ENCODE measurements around the gene WWOX.

GRCh38 chr16:78607022-78607421 lies 507.6 kb downstream of the WWOX start:
- TF ChIP-seq CTCF (IDR thresholded peaks at IDR 0.05) (no peak), POLR2A (IDR thresholded peaks at IDR 0.05) (no peak)

All from thyroid gland (tissue), 4 donors.